ENCODE data around the gene RABGAP1L.

- no peak for TF ChIP-seq CTCF (IDR thresholded peaks at IDR 0.05 in 8 of 11, conservative IDR thresholded peaks at IDR 0.05 in 3 of 11)
- TF ChIP-seq POLR2AphosphoS5 (IDR thresholded peaks at IDR 0.05), result no peak
These were observed 713.3 kb downstream of the RABGAP1L start for GRCh38 chr1:174872615-174873058.

All from spleen (tissue), 7 donors.